ENCODE measurements around the gene MOK. TPM values are rescaled to one million over a fixed set of nuclear protein-coding genes. Genes with fewer than 3 reads are reported as not detected.

MOK gene
- total RNA-seq, 1 donor from 2014 or later: 14.2 TPM

- Histone ChIP-seq H3K27ac (no peak overlapping the region), H3K27me3 (no peaks in the 10 kb centered on the region), H3K36me3 (peaks cover 0 to 24% of the 10 kb centered on the region in 2 donors), H3K9me3 (no peaks in the 10 kb centered on the region), H3K4me1 (peaks cover 18% of the 10 kb centered on the region), H3K4me3 (no peak overlapping the region)
- intact Hi-C loops (cut with DNase I): no loop called here
- TF ChIP-seq CTCF (IDR thresholded peaks at IDR 0.05) (no peak), POLR2AphosphoS5 (IDR thresholded peaks at IDR 0.05; ENCODE audit: insufficient read depth in 1 of 2, low read depth in 1 of 2) (no peak), POLR2A (IDR thresholded peaks at IDR 0.05) (no peak)
- DNase-seq (ENCODE audit: extremely low spot score in 2 of 2): no peak
Measured at GRCh38 chr14:102197317-102197853, 107.6 kb downstream of the MOK start.

- DNase-seq (ENCODE audit: extremely low spot score in 2 of 2): no peak
- no peaks in the 10 kb centered on the region for H3K27me3 ChIP-seq
- no peak overlapping the region for H3K4me3 ChIP-seq
- H3K27ac ChIP-seq: no peak overlapping the region
- intact Hi-C loops (cut with DNase I): no loop called here
- H3K36me3 ChIP-seq: peaks cover 0 to 24% of the 10 kb centered on the region in 2 donors
- TF ChIP-seq POLR2AphosphoS5 (IDR thresholded peaks at IDR 0.05; ENCODE audit: insufficient read depth in 1 of 2, low read depth in 1 of 2) (no peak), CTCF (IDR thresholded peaks at IDR 0.05) (no peak), POLR2A (IDR thresholded peaks at IDR 0.05) (no peak)
- no peaks in the 10 kb centered on the region for H3K9me3 ChIP-seq
- peaks cover 18% of the 10 kb centered on the region for H3K4me1 ChIP-seq
Measured at GRCh38 chr14:102196902-102197230, 108.1 kb downstream of the MOK start.

- TF ChIP-seq POLR2A (IDR thresholded peaks at IDR 0.05) (no peak), POLR2AphosphoS5 (IDR thresholded peaks at IDR 0.05; ENCODE audit: insufficient read depth in 1 of 2, low read depth in 1 of 2) (no peak), CTCF (IDR thresholded peaks at IDR 0.05) (no peak)
- Histone ChIP-seq H3K9me3 (no peaks in the 10 kb centered on the region), H3K27ac (no peak overlapping the region), H3K27me3 (no peaks in the 10 kb centered on the region), H3K4me1 (peaks cover 18% of the 10 kb centered on the region), H3K36me3 (peaks cover 0 to 24% of the 10 kb centered on the region in 2 donors), H3K4me3 (no peak overlapping the region)
- DNase-seq (ENCODE audit: extremely low spot score in 2 of 2): no peak
- intact Hi-C loops (cut with DNase I): no loop called here
Measured at GRCh38 chr14:102196039-102196901, 108.7 kb downstream of the MOK start.

- Histone ChIP-seq H3K27ac (no peak overlapping the region), H3K27me3 (no peaks in the 10 kb centered on the region), H3K9me3 (no peaks in the 10 kb centered on the region), H3K36me3 (peaks cover 0 to 24% of the 10 kb centered on the region in 2 donors), H3K4me1 (peaks cover 25% of the 10 kb centered on the region), H3K4me3 (no peak overlapping the region)
- no peak for DNase-seq (ENCODE audit: extremely low spot score in 2 of 2)
- intact Hi-C loops (cut with DNase I): no loop called here
- TF ChIP-seq POLR2A (IDR thresholded peaks at IDR 0.05): no peak
- no peak for TF ChIP-seq POLR2AphosphoS5 (IDR thresholded peaks at IDR 0.05; ENCODE audit: insufficient read depth in 1 of 2, low read depth in 1 of 2)
- no peak for TF ChIP-seq CTCF (IDR thresholded peaks at IDR 0.05)
Measured at GRCh38 chr14:102195446-102195845, 109.5 kb downstream of the MOK start.

- Histone ChIP-seq H3K27me3 (no peaks in the 10 kb centered on the region), H3K4me1 (peaks cover 27% of the 10 kb centered on the region), H3K9me3 (no peaks in the 10 kb centered on the region), H3K36me3 (peaks cover 0 to 21% of the 10 kb centered on the region in 2 donors), H3K4me3 (no peak overlapping the region), H3K27ac (no peak overlapping the region)
- DNase-seq (ENCODE audit: extremely low spot score in 2 of 2): no peak
- intact Hi-C loops (cut with DNase I): no loop called here
- TF ChIP-seq POLR2AphosphoS5 (IDR thresholded peaks at IDR 0.05; ENCODE audit: insufficient read depth in 1 of 2, low read depth in 1 of 2) (no peak), CTCF (IDR thresholded peaks at IDR 0.05) (no peak), POLR2A (IDR thresholded peaks at IDR 0.05) (no peak)
Measured at GRCh38 chr14:102194856-102195255, 110.1 kb downstream of the MOK start.

Measured in vagina (tissue), 2 donors.